ENCODE measurements around the gene MAPKAP1. TPM values are rescaled to one million over a fixed set of nuclear protein-coding genes. Genes with fewer than 3 reads are reported as not detected.

Gene MAPKAP1
- total RNA-seq, 2 experiments from 2014 or later: 111 to 117 TPM

GRCh38 chr9:125434986-125435775 is 271.8 kb downstream of the MAPKAP1 start:
- ChIA-PET CTCF (no interaction called here), POLR2A (no interaction called here)

DNA sequence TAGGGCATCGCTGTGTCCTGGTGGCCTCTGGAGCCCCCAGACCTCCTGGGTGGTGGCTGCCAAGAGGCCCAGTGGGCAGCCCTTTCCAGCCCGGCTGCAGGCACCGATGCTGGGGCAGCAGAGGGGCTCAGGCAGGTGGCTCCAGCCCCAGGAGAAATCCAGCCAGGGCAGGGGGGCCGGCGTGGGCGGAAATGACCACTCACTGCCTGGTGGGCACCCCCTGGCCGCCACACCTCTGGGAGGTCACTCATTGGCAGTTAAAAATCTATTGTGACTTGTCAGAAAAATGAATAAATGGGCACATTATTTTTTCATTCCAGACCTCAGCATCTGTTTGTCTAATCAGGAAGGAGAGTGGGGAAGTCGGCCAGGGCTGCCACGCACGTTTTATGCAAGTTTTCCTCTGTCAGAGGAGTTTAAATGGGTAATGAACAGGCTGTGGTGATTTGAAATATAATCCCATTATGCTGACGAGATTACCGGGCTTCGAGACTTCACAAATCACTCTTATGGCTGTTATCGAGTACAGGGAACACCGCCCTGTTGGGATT is 273.5 kb downstream of the MAPKAP1 start:
- POLR2A ChIA-PET: no interaction called here

DNA sequence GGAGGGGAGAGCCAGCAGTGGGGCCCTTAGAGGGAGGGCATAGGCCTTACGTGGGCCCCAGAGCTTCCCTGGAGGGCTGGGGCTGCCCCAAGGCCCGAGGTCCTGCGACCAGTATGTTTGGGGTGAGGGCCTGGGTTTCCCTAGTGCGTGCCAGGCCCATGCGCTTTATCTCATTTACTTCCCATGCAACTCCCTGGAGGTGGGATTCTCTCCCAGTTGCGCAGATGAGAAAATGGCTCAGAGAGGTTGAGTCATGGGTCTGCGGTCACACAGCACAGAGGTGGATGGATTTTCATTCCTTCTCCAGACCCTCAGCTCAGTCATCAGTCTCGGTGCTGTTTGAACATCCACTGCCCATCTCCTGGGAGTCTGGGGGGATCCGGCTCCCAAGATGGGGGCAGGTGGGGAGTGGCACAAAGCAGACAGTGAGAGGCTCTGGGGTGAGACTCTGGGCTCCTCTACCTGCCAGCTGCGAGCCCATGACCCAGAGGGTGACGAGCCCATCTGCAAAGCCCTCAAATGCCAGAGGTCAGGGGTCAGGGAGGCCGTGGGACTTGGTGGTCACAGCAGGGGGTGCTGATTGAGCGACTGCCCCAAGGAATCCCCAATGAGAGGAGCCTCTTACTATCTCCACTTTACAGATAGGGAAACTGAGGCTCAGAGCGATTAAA is 274.2 kb downstream of the MAPKAP1 start:
- CTCF ChIA-PET: no interaction called here
- POLR2A ChIA-PET: no interaction called here

More for the DNA sequence above, 273.5 kb downstream of the MAPKAP1 start:
- CTCF ChIA-PET: no interaction called here

DNA sequence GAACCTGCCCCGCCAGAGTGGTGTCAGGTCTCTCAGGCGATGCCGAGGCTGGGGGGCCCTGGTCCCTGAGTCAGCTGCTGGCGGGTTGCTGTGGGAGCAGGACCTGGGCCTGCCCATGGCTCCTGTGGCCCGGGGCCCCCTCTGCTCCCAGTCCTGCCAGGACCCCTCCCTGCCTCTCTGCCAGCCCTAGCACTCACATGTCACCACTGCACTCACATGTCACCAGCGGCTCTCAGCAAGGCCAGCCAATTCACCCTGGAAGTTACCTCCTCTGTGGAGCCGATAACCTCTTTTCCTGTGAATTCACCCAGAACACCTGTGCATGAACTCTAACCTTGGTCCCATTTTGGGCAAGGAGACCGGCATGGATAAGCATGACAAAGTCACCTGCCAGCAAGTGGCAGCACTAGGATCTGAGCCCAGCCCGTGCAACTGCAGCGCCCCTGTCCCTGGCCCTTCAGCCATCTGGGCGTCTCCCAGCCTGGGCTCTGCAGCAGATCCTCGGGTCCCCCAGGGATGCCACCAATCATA is 275.2 kb downstream of the MAPKAP1 start:
- ChIA-PET POLR2A (no interaction called here), CTCF (interaction anchor here (0.6 kb wide), 1 partner anchor 214 kb away, joined by 7 read pairs; no protein-coding TSS in a partner anchor)

GRCh38 chr9:125431012-125431305 is 276.0 kb downstream of the MAPKAP1 start:
- POLR2A ChIA-PET: no interaction called here
- CTCF ChIA-PET: interaction anchor here (1.6 kb wide), 1 partner anchor 23 kb away, joined by 4 read pairs; no protein-coding TSS in a partner anchor

DNA sequence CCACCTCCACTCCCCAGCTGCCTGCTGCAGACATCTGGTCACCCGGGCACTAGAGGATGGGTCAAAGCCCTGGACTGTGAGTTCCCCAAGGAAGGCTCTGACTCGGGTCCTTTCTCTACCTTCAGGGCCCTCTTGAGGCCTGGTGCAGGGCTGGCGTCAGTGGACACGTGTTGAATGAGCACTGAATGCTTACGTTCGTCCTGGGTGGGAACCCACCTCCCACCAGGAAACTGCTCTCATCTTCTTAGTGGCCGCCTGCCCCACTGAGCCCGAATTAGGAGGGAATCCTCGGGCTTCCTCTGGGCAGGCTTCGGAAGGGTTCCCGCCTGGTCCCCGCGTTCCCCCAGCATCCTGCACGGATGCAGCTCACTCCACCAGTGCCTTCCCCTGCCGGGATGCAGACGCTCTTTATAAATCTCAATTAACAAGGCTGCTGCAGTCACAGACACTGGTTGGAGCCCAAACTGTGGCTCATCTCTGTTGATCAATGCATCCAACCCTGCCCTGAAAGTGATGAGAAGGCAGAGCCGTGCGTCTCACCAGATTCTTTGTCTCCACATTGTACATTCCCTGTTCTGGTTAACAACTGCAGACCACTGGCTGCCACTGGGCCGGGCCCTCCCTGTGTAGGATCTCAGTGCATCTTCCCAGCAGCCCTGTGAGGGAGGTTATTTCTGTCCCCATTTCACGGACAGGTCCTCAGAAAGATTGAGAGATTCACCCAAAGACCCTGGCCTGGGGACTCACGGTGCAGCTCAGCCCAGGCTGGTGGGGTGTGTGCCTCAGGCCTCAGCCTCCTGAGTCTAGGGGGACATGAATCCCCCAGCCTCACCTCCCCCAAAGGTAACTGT is 276.6 kb downstream of the MAPKAP1 start:
- CTCF ChIA-PET: interaction anchor here (1.6 kb wide), 1 partner anchor 23 kb away, joined by 4 read pairs; no protein-coding TSS in a partner anchor
- POLR2A ChIA-PET: no interaction called here

- CTCF ChIA-PET: interaction anchor here (1.6 kb wide), 1 partner anchor 22 kb away, joined by 4 read pairs; no protein-coding TSS in a partner anchor
- POLR2A ChIA-PET: no interaction called here
Observed at GRCh38 chr9:125429476-125430160, 277.4 kb downstream of the MAPKAP1 start.

GRCh38 chr9:125428902-125429467 is 278.0 kb downstream of the MAPKAP1 start:
- ChIA-PET POLR2A (no interaction called here), CTCF (no interaction called here)

DNA sequence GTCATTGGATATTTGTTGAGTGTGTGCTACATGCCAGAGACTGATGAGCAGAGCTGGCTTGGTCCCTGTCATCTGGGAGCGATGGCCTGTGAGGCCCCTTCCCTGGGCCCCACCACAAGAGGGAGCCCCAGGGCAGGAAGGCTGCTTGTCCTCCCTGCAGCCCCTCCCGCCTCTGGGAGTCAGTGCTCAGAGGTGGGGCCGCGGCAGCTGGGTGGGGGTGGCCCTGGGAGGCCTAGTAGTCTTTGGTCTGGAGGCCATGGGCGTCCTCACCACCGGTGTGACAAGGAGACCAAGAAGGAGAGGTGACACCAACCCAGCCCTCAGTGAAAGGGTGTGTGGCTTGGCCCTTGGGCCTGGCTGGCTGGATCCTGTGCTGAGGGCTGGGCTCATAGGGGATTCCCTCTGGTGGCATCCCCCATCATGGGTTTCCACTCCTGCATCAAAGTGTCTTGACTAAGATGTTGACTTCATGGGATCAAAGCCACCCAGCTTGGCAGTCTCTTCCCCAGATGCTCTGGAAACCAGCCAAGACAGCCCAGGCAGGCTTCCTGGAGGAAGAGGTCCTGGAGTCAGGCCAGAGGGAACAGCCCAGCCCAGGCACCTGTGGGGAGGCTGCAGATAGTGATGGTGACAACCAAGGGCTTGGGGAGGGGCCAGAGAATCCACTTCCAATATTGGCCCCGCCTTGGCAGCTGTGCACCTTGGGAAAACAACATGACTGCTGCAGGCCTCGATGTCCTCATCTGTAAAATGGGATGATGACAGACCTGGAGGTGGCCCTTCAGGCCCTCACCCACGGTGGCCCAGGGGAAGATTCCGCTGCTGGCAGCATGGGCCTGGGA is 278.7 kb downstream of the MAPKAP1 start:
- POLR2A ChIA-PET: no interaction called here

GRCh38 chr9:125427556-125427955 is 279.5 kb downstream of the MAPKAP1 start:
- CTCF ChIA-PET: interaction anchor here (1.2 kb wide), 1 partner anchor 20 kb away, joined by 3 read pairs; no protein-coding TSS in a partner anchor
- POLR2A ChIA-PET: no interaction called here

More for the DNA sequence above, 278.7 kb downstream of the MAPKAP1 start:
- CTCF ChIA-PET: interaction anchor here (1.2 kb wide), 1 partner anchor 20 kb away, joined by 3 read pairs; no protein-coding TSS in a partner anchor

DNA sequence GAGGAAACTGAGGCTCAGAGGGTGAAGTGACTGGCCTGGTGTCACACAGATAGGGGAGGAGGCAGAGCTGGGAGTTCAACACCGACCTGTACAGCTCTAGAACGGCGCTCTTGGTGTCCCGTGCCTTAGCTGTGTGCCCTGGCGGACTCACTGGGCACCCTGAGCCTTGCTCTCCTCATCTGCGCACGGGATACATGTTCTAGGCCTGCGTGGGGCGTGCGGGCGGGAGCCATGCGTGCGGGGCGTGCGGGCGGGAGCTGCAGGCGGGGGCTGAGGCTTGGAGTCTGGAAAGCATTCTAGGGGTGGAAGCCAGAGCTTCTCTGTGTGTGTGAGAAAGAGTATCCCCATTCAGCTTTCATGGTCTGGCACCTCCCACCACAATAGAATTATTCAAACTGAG is 280.1 kb downstream of the MAPKAP1 start:
- POLR2A ChIA-PET: no interaction called here
- CTCF ChIA-PET: no interaction called here

GRCh38 chr9:125425901-125426515 is 281.0 kb downstream of the MAPKAP1 start:
- POLR2A ChIA-PET: no interaction called here
- CTCF ChIA-PET: interaction anchor here (1.3 kb wide), 1 partner anchor 527 kb away, joined by 3 read pairs; no protein-coding TSS in a partner anchor

DNA sequence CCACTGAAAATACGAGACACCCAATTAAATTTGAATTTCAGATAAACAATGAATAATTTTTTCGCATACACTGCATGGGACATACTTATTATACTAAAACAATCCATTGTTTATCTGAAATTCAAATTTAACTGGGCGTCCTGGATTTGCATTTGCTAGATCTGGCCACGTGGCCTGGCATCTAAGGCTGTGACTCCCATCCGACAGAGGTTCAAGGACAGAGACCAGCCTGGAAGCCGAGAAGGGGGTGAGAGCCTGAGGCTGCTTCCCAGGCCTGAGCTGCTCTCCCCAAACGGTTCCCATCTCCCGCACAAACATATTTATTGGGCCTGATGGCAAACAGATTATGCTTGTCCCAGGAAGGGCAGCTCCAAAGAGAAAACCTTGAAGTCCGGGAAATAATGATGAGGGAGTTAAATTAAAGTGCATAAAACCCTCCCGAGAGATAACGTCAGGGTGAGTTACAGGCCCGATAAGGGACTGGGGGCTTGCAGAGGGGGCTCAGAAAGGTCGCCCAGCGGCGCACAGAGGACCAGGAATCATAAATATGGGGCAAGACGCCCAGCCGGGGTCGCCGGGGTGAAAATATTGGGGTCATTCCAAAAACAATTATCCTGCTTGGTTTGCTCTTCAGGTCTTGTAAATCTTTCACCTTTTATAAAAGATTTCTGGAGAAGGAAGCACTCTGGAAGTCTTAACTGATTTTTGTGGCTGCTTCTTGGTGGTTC is 281.7 kb downstream of the MAPKAP1 start:
- ChIA-PET CTCF (interaction anchor here (1.3 kb wide), 1 partner anchor 528 kb away, joined by 3 read pairs; no protein-coding TSS in a partner anchor), POLR2A (no interaction called here)

GRCh38 chr9:125423964-125424363 is 283.0 kb downstream of the MAPKAP1 start:
- CTCF ChIA-PET: interaction anchor here (0.9 kb wide), 1 partner anchor 16 kb away, joined by 4 read pairs; no protein-coding TSS in a partner anchor
- POLR2A ChIA-PET: no interaction called here

DNA sequence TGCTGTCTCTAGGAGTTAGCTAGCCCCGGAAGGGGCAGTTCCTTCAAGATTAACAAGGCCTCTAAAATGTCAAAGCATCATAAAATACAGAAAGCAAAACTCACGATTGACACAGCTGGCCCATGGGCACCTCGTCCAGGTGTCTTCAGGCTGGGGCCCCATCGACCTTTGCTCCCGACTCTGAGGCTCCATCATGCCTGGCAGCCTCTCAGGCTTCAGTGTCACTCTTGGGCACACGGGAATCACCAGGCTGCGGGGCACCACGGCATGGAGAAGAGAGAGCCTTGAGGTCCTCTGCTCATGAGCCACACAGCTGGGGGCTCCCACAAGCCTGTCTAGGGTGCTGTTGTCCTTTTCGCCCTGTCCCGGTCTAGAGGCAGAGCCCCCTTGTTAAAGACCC is 284.2 kb downstream of the MAPKAP1 start:
- POLR2A ChIA-PET: no interaction called here
- CTCF ChIA-PET: interaction anchor here (0.9 to 1.2 kb wide), 2 partner anchors 15 kb away, joined by 4 to 5 read pairs; no protein-coding TSS in a partner anchor

DNA sequence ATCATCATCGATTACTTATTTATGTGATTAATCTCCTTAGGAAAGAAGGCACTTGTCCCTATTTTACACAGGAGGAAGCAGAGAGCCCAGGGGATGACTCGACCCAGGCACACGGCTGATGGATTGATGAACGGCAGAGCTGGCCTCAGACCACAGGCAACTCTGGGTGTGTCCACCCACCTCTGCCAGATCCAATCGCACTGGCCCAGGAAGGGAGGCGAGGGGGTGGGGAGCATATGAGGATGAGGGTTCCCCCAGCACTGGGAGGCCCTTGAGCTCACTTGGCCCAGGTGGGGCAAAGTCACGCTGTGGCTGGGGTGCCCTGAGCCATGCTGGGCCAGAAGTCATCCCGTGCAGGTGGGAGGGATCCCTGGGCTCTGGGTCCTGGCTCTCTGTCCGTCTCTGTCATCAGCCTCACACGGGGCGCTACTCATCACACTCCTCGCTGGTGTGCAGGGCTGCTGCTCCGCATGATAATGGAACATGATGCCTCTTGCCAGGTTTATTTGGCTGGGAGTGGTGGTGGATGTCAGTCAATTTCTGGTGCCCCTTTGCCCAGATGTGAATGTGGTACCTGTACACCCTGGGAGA is 285.3 kb downstream of the MAPKAP1 start:
- CTCF ChIA-PET: interaction anchor here (1.2 kb wide), 1 partner anchor 14 kb away, joined by 5 read pairs; no protein-coding TSS in a partner anchor

More for the DNA sequence above, 285.3 kb downstream of the MAPKAP1 start:
- POLR2A ChIA-PET: no interaction called here

Measured in activated CD8-positive, alpha-beta memory T cell treated with anti-CD3 and anti-CD28 coated beads for 36 hours (primary cell).